ENCODE data around the gene PRICKLE2.

DNA sequence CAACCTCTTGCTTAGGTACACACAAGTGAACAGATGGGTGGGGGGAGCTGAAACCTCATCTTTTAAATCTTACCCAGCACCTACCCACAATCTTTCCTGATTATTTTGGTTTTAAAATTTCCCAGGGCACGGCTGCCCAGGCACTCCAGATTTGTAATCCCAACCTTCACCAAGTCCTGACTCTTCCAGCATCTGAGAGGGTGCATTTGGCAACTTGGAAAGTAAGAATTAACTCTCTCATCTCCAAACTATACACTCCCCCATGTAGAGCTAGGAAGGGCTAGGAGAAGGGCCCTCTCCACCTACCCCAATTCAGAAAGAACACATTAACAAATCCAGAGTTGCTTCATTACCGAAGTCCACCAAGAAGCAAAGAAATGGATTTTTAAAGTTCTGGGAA lies 41.7 kb upstream of the PRICKLE2 start:
- no peak for TF ChIP-seq POLR2A (IDR thresholded peaks at IDR 0.05)
- TF ChIP-seq, protein P1, sequence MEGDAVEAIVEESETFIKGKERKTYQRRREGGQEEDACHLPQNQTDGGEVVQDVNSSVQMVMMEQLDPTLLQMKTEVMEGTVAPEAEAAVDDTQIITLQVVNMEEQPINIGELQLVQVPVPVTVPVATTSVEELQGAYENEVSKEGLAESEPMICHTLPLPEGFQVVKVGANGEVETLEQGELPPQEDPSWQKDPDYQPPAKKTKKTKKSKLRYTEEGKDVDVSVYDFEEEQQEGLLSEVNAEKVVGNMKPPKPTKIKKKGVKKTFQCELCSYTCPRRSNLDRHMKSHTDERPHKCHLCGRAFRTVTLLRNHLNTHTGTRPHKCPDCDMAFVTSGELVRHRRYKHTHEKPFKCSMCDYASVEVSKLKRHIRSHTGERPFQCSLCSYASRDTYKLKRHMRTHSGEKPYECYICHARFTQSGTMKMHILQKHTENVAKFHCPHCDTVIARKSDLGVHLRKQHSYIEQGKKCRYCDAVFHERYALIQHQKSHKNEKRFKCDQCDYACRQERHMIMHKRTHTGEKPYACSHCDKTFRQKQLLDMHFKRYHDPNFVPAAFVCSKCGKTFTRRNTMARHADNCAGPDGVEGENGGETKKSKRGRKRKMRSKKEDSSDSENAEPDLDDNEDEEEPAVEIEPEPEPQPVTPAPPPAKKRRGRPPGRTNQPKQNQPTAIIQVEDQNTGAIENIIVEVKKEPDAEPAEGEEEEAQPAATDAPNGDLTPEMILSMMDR (IDR thresholded peaks at IDR 0.05), result no peak
